C4-2B (cell line): ENCODE results near the gene NPC1L1.

Experiments used
- H3K27ac ChIP-seq: fragments of 450-650 bp; 2 replicates; pipeline ENCODE4 v1.5.1; 2017
- CTCF ChIP-seq: fragments of 450-650 bp; conservative IDR thresholded peaks from 2 replicates; pipeline ENCODE4 v1.5.1; 2017; ENCODE audit warnings: mild to moderate bottlenecking
- ZFX ChIP-seq: fragments of 450-650 bp; IDR thresholded peaks from 2 replicates; pipeline ENCODE4 v1.6.1; 2017

NPC1L1 gene

GRCh38 chr7:44484482-44485313, 56.4 kb downstream of the NPC1L1 start:
- H3K27ac ChIP-seq = no peak overlapping the region
- TF ChIP-seq CTCF = no peak
- no peak for TF ChIP-seq ZFX

- H3K27ac ChIP-seq = no peak overlapping the region
- TF ChIP-seq CTCF (no peak), ZFX (no peak)
Measured at GRCh38 chr7:44482502-44483485, 58.3 kb downstream of the NPC1L1 start.

- H3K27ac ChIP-seq = no peak overlapping the region
- no peak for TF ChIP-seq CTCF
- TF ChIP-seq ZFX = no peak
Measured at GRCh38 chr7:44477938-44478337, 63.2 kb downstream of the NPC1L1 start.

- TF ChIP-seq CTCF (peak; percentile 94), ZFX (no peak)
- no peak overlapping the region for H3K27ac ChIP-seq
Measured at GRCh38 chr7:44477063-44477830, 63.9 kb downstream of the NPC1L1 start.

- no peak for TF ChIP-seq CTCF
- no peak for TF ChIP-seq ZFX
Measured at GRCh38 chr7:44476313-44476712, 64.8 kb downstream of the NPC1L1 start.

GRCh38 chr7:44473295-44473694, 67.8 kb downstream of the NPC1L1 start:
- no peak overlapping the region for H3K27ac ChIP-seq
- TF ChIP-seq CTCF (no peak), ZFX (no peak)

More at GRCh38 chr7:44476313-44476712, 64.8 kb downstream of the NPC1L1 start:
- no peak overlapping the region for H3K27ac ChIP-seq
